Astrocyte of the cerebellum (primary cell): ENCODE data around the gene KCTD12.

Source experiments
- DNase-seq: peaks from one replicate; pipeline ENCODE4 v3.0.0-alpha.2; 2011; ENCODE audit warnings: low read depth
- H3K4me3 ChIP-seq: 2 replicates; pipeline ENCODE4 v1.5.1; 2011; ENCODE audit warnings: mild to moderate bottlenecking, low read depth, low read length, moderate library complexity
- in situ Hi-C: cut with HindIII; loops from 2 replicates; pipeline ENCODE4 v1.10.0; 2017; ENCODE audit warnings: low sequenced_read_pairs
- TF ChIP-seq, protein P1 (sequence below): IDR thresholded peaks from 2 replicates; pipeline ENCODE4 v1.5.1; 2012; ENCODE audit warnings: low read length, low read depth, moderate library complexity, mild to moderate bottlenecking; ENCODE audit errors: missing control alignments

KCTD12 gene

GRCh38 chr13:76848596-76848995 is 37.6 kb downstream of the KCTD12 start:
- in situ Hi-C loops = no loop called here
- DNase-seq = no peak
- TF ChIP-seq, protein P1, sequence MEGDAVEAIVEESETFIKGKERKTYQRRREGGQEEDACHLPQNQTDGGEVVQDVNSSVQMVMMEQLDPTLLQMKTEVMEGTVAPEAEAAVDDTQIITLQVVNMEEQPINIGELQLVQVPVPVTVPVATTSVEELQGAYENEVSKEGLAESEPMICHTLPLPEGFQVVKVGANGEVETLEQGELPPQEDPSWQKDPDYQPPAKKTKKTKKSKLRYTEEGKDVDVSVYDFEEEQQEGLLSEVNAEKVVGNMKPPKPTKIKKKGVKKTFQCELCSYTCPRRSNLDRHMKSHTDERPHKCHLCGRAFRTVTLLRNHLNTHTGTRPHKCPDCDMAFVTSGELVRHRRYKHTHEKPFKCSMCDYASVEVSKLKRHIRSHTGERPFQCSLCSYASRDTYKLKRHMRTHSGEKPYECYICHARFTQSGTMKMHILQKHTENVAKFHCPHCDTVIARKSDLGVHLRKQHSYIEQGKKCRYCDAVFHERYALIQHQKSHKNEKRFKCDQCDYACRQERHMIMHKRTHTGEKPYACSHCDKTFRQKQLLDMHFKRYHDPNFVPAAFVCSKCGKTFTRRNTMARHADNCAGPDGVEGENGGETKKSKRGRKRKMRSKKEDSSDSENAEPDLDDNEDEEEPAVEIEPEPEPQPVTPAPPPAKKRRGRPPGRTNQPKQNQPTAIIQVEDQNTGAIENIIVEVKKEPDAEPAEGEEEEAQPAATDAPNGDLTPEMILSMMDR = no peak
- H3K4me3 ChIP-seq = no peak overlapping the region

DNA sequence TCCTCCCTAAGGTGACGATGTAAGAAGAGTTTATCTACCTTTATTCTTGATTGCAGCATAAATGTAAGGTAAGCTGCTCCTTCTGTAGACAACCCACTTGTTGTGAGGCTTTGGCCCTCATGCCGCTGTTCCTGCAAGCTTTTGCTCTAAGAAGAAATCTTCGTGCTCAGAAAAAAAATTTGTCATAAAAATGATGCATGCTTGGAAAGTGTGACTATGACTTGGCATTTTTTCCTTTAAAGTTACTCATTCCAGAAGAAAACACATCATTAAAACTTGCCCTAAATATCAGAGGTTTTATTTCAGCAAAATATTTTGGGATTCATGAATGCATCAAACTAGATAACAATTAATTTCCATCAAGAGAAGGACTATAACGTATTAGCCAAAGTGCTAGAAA is 39.8 kb downstream of the KCTD12 start:
- DNase-seq = no peak
- TF ChIP-seq, protein P1 = no peak
- in situ Hi-C loops = no loop called here
- H3K4me3 ChIP-seq = no peak overlapping the region

GRCh38 chr13:76845865-76846264 is 40.3 kb downstream of the KCTD12 start:
- in situ Hi-C loops = no loop called here
- DNase-seq = no peak
- TF ChIP-seq, protein P1 = no peak
- no peak overlapping the region for H3K4me3 ChIP-seq

DNA sequence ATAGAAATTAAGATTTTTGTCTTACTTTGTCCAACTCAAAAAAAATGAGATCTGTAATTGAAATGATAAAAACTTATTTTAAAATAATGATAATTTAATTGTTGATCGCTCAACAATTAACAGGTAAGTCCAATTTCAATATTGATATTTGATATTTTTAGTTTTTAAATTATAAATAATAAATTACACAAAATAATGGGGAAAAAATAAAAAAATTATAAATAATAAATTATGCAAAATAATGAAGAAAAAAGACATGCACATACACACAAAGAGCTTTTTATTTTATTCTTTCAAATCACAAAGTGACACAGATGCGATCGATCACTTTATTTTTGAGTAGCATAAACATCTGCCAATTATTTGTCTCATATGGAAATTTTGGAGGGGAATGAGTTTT is 40.8 kb downstream of the KCTD12 start:
- no peak for DNase-seq
- in situ Hi-C loops = no loop called here
- TF ChIP-seq, protein P1 = no peak
- no peak overlapping the region for H3K4me3 ChIP-seq

DNA sequence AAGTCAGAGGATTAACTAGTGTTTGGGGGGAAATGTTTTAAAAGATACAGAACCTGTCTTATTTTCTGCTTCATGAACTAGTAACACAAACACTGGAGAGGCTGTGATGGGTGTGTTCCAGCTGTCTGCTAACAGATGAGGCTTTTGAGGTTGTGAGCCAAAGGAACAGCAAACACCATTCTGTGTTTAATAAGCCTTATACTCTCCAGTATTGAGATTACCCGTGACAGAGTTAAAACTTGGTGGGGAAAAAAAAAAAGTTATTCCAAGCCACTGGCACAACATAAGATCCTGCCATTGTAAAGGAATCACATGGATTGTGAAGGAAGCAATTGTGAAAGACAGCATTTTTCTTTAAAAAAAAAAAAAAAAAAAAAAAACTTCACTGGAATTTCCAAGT is 48.4 kb downstream of the KCTD12 start:
- in situ Hi-C loops = no loop called here
- H3K4me3 ChIP-seq = no peak overlapping the region
- DNase-seq = no peak
- TF ChIP-seq, protein P1 = no peak

GRCh38 chr13:76836311-76836710 is 49.9 kb downstream of the KCTD12 start:
- no peak overlapping the region for H3K4me3 ChIP-seq
- TF ChIP-seq, protein P1 = no peak
- DNase-seq = peak; percentile 34
- in situ Hi-C loops = no loop called here

DNA sequence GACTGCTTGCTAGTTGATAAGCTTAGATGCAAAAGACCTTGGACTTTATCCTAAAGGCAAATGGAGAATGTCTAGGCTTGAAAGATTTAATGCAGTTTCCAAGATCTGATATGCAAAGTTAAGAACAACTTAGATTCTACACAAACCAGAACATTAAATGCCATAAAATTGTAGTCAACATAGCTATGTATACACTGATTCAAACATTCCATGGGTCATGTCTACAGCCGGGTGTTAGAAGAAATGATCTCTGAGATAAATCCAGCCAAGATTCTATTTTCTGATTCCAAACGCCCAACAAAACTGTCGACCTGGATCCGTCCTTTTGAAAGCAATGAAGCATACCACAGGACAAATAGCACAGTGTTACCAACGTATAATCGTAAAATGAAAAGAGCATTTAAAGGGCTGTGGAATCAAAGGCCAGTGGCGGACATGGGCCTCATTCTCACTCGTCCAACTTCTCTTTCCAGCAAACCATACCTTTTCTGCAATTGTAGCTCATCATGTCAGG is 52.7 kb downstream of the KCTD12 start:
- DNase-seq = no peak
- H3K4me3 ChIP-seq = no peak overlapping the region
- TF ChIP-seq, protein P1 = no peak
- in situ Hi-C loops = no loop called here
